Left ventricle myocardium inferior (tissue), 1 donor: Measurements from ENCODE around the gene SSB. TPM values are rescaled to one million over a fixed set of nuclear protein-coding genes. Genes with fewer than 3 reads are reported as not detected.
A peak's percentile ranks its signal among the peaks of the same experiment; 100 is the strongest.
"Not testable (repeated sequence)": the region's sequence is repeated elsewhere in the genome, so short reads cannot be mapped to it uniquely, and the experiment has no call there.

Source experiments
- DNase-seq: peaks from one replicate; pipeline ENCODE4 v3.0.0-alpha.2; 2020
- H3K27ac ChIP-seq: fragments of 200-600 bp; replicated peaks from 2 replicates; pipeline ENCODE4 v1.8.0; 2021
- H3K27me3 ChIP-seq: fragments of 200-600 bp; 2 replicates; pipeline ENCODE4 v1.8.0; 2021; ENCODE audit warnings: low read depth
- H3K36me3 ChIP-seq: fragments of 200-600 bp; 2 replicates; pipeline ENCODE4 v1.8.0; 2021
- H3K4me1 ChIP-seq: fragments of 200-600 bp; 2 replicates; pipeline ENCODE4 v1.8.0; 2021
- H3K4me3 ChIP-seq: fragments of 200-600 bp; 2 replicates; pipeline ENCODE4 v1.8.0; 2021; ENCODE audit warnings: mild to moderate bottlenecking, moderate library complexity
- H3K9me3 ChIP-seq: fragments of 200-600 bp; replicated peaks from 2 replicates; pipeline ENCODE4 v1.8.0; 2021
- CTCF ChIP-seq: fragments of 200-600 bp; IDR thresholded peaks from 2 replicates; pipeline ENCODE4 v1.8.0; 2021; ENCODE audit warnings: antibody characterized with exemption, mild to moderate bottlenecking, borderline replicate concordance
- intact Hi-C: fragments of 100-400 bp; cut with micrococcal nuclease; formaldehyde crosslinking; loops from one replicate; pipeline ENCODE4 v1.11.0; 2022
- total RNA-seq: library from RNA; stranded (reverse); fragmentation: NEBNext Ultra II Directional; extraction: Animal tissue kit (Norgen Biotek cat#: 25700); gene quantifications from one replicate; pipeline ENCODE4 v1.2.1, GENCODE V29; 2021
- donor health status: DM: no; HTN: yes; CAD: no; lungs with severe emphysema.

The SSB gene
- total RNA-seq, 1 donor from 2014 or later = 54.8 TPM

GRCh38 chr2:169819106-169819505, 20.4 kb downstream of the SSB start:
- no peak overlapping the region for H3K27ac ChIP-seq
- H3K27me3 ChIP-seq = no peaks in the 10 kb centered on the region
- DNase-seq = no peak
- intact Hi-C loops = no loop called here
- H3K36me3 ChIP-seq = peaks cover 49% of the 10 kb centered on the region
- H3K4me1 ChIP-seq = peaks cover 24% of the 10 kb centered on the region
- no peak for TF ChIP-seq CTCF
- no peak overlapping the region for H3K4me3 ChIP-seq
- peaks cover 4% of the 10 kb centered on the region for H3K9me3 ChIP-seq

GRCh38 chr2:169820101-169820500, 21.4 kb downstream of the SSB start:
- H3K27ac ChIP-seq, H3K4me3 ChIP-seq, H3K27me3 ChIP-seq, intact Hi-C loops, H3K9me3 ChIP-seq, DNase-seq: not testable (repeated sequence)
- peaks cover 33% of the 10 kb centered on the region for H3K4me1 ChIP-seq
- peaks cover 41% of the 10 kb centered on the region for H3K36me3 ChIP-seq

GRCh38 chr2:169822036-169822435, 23.4 kb downstream of the SSB start:
- H3K27ac ChIP-seq = no peak overlapping the region
- intact Hi-C loops = no loop called here
- peaks cover 4% of the 10 kb centered on the region for H3K9me3 ChIP-seq
- H3K4me1 ChIP-seq = peaks cover 44% of the 10 kb centered on the region
- no peak for TF ChIP-seq CTCF
- no peaks in the 10 kb centered on the region for H3K27me3 ChIP-seq
- DNase-seq = no peak
- no peak overlapping the region for H3K4me3 ChIP-seq
- peaks cover 22% of the 10 kb centered on the region for H3K36me3 ChIP-seq

GRCh38 chr2:169822785-169823392, 24.2 kb downstream of the SSB start:
- peaks cover 14% of the 10 kb centered on the region for H3K36me3 ChIP-seq
- H3K27ac ChIP-seq = peak overlapping the region; percentile 4
- H3K4me1 ChIP-seq = peaks cover 49% of the 10 kb centered on the region
- H3K9me3 ChIP-seq = no peaks in the 10 kb centered on the region
- intact Hi-C loops = no loop called here
- H3K4me3 ChIP-seq = peak overlapping the region; percentile 12
- H3K27me3 ChIP-seq = no peaks in the 10 kb centered on the region
- no peak for DNase-seq
- no peak for TF ChIP-seq CTCF

- no peak for DNase-seq
- Histone ChIP-seq H3K4me1 (peaks cover 59% of the 10 kb centered on the region), H3K27ac (peak overlapping the region; percentile 87), H3K9me3 (no peaks in the 10 kb centered on the region), H3K4me3 (peak overlapping the region; percentile 82), H3K36me3 (peaks cover 4% of the 10 kb centered on the region), H3K27me3 (no peaks in the 10 kb centered on the region)
- TF ChIP-seq CTCF = no peak
- intact Hi-C loops = no loop called here
Observed at GRCh38 chr2:169823996-169824372, 25.3 kb downstream of the SSB start.
